Mesendoderm (in vitro differentiated cells): ENCODE data around the gene PARD3B.

Source experiments
- DNase-seq: peaks from one replicate; pipeline ENCODE4 v3.0.0; 2013
- H2AK5ac ChIP-seq: 2 replicates; pipeline ENCODE4 v1.6.1; 2013; ENCODE audit warnings: low read length, inconsistent platforms
- H2BK120ac ChIP-seq: 2 replicates; pipeline ENCODE4 v1.6.1; 2013; ENCODE audit warnings: low read depth, mild to moderate bottlenecking, low read length, moderate library complexity, mixed read lengths
- H2BK15ac ChIP-seq: replicated peaks from 2 replicates; pipeline ENCODE4 v1.6.1; 2013; ENCODE audit warnings: low read depth, mild to moderate bottlenecking, moderate library complexity
- H2BK5ac ChIP-seq: 2 replicates; pipeline ENCODE4 v1.6.1; 2013; ENCODE audit warnings: low read length, inconsistent platforms
- H3K18ac ChIP-seq: 2 replicates; pipeline ENCODE4 v1.6.1; 2013; ENCODE audit warnings: mild to moderate bottlenecking, low read length, mixed read lengths
- H3K23ac ChIP-seq: one replicate; pipeline ENCODE4 v1.6.1; 2013; ENCODE audit warnings: low read length
- H3K27ac ChIP-seq: 2 replicates; pipeline ENCODE4 v1.5.1; 2013; ENCODE audit warnings: low read depth, mild to moderate bottlenecking, inconsistent platforms, low read length, moderate library complexity
- H3K27me3 ChIP-seq: 2 replicates; pipeline ENCODE4 v1.6.1; 2013; ENCODE audit warnings: low read length, control low read depth, mild to moderate bottlenecking, inconsistent platforms; ENCODE audit not compliant: insufficient read depth, poor library complexity
- H3K36me3 ChIP-seq: 2 replicates; pipeline ENCODE4 v1.6.1; 2013; ENCODE audit warnings: low read length, inconsistent platforms; ENCODE audit not compliant: control insufficient read depth, insufficient read depth
- H3K4ac ChIP-seq: one replicate; pipeline ENCODE4 v1.6.1; 2013; ENCODE audit warnings: low read depth, mild to moderate bottlenecking, low read length, moderate library complexity
- H3K4me1 ChIP-seq: 2 replicates; pipeline ENCODE4 v1.6.1; 2013; ENCODE audit warnings: low read depth, low read length, inconsistent platforms; ENCODE audit not compliant: control insufficient read depth
- H3K4me2 ChIP-seq: 2 replicates; pipeline ENCODE4 v1.6.1; 2013; ENCODE audit warnings: low read length
- H3K4me3 ChIP-seq: 2 replicates; pipeline ENCODE4 v1.5.1; 2013; ENCODE audit warnings: mild to moderate bottlenecking, low read length
- H3K56ac ChIP-seq: one replicate; pipeline ENCODE4 v1.6.1; 2013; ENCODE audit warnings: low read length
- H3K79me1 ChIP-seq: 2 replicates; pipeline ENCODE4 v1.6.1; 2013; ENCODE audit warnings: low read length, inconsistent platforms
- H3K79me2 ChIP-seq: 2 replicates; pipeline ENCODE4 v1.6.1; 2013; ENCODE audit warnings: mild to moderate bottlenecking, low read length; ENCODE audit not compliant: control insufficient read depth, insufficient read depth
- H3K9ac ChIP-seq: 2 replicates; pipeline ENCODE4 v1.6.1; 2013; ENCODE audit warnings: low read length, inconsistent platforms
- H4K5ac ChIP-seq: one replicate; pipeline ENCODE4 v1.6.1; 2013; ENCODE audit warnings: low read length
- H4K8ac ChIP-seq: one replicate; pipeline ENCODE4 v1.6.1; 2013; ENCODE audit warnings: low read depth, mild to moderate bottlenecking, control low read depth, low read length, moderate library complexity
- WGBS: extraction: QIAGEN DNeasy Blood & Tissue Kit; methylation state at CpG from one replicate; pipeline ENCODE4 v1.1.7; 2013; ENCODE audit warnings: low lambda C conversion rate, missing lambda C conversion rate; ENCODE audit not compliant: insufficient coverage; ENCODE audit errors: extremely low coverage; 5-methylcytosine and 5-hydroxymethylcytosine counted together

Gene PARD3B

DNA sequence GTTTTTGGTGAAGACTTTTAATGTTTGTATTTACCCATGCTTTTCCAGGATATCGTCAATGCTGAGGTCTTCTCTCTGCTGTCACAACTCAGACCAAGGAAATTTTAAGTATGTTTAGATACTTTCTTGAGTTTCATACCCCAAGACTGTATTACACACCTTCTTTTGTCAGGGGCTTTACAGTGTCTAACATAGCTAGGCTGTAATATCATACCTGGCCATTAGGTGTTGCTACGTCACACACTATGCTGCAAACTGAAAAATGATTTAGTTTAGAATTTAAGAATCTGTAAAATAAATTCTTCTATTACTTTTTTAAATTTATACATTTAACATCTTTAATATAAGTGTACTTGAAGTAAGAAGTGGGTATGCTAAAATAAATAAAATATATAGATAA, 778.7 kb downstream of the PARD3B start:
- Histone ChIP-seq H3K56ac (no peak overlapping the region), H2BK5ac (no peak overlapping the region), H2AK5ac (no peak overlapping the region), H4K8ac (no peak overlapping the region), H3K18ac (no peak overlapping the region), H3K9ac (no peak overlapping the region), H4K5ac (no peak overlapping the region), H3K4me1 (no peaks in the 10 kb centered on the region), H3K27ac (no peak overlapping the region), H2BK120ac (no peak overlapping the region), H3K23ac (no peak overlapping the region), H3K79me1 (no peaks in the 10 kb centered on the region), H3K27me3 (no peaks in the 10 kb centered on the region), H3K4me2 (no peak overlapping the region), H3K79me2 (no peaks in the 10 kb centered on the region), H2BK15ac (no peak overlapping the region), H3K36me3 (no peaks in the 10 kb centered on the region), H3K4ac (no peak overlapping the region), H3K4me3 (no peak overlapping the region)
- WGBS = no CpG with 5 or more reads among the region's 2 CpGs
- DNase-seq = peak; percentile 24

DNA sequence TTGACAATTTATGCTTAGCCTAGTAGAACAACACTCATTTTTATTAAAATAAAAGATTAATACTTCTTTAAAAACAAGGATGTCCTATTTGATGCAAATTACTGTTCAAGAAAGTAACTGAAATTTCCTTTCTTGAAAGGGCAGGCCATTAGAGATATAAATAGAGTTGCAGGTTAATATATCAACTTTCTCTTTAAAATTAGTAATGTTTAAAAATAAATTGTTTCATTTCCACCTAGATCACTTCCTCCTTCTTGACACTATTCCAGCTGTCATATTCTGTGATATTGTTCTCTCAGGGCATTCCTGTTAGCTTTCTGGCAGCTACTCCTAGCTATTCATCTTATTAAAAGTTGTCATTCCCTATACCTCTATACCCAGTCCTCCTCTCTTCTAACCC, 779.1 kb downstream of the PARD3B start:
- Histone ChIP-seq H3K79me1 (no peaks in the 10 kb centered on the region), H2AK5ac (no peak overlapping the region), H3K18ac (no peak overlapping the region), H2BK15ac (no peak overlapping the region), H4K8ac (no peak overlapping the region), H3K4ac (no peak overlapping the region), H3K4me1 (no peaks in the 10 kb centered on the region), H3K23ac (no peak overlapping the region), H3K4me3 (no peak overlapping the region), H3K27ac (no peak overlapping the region), H3K9ac (no peak overlapping the region), H3K36me3 (no peaks in the 10 kb centered on the region), H3K79me2 (no peaks in the 10 kb centered on the region), H4K5ac (no peak overlapping the region), H3K56ac (no peak overlapping the region), H3K27me3 (no peaks in the 10 kb centered on the region), H3K4me2 (no peak overlapping the region), H2BK5ac (no peak overlapping the region), H2BK120ac (no peak overlapping the region)
- DNase-seq = no peak

GRCh38 chr2:205333351-205333750, 788.1 kb downstream of the PARD3B start:
- WGBS = no CpG with 5 or more reads among the region's 1 CpG

GRCh38 chr2:205337274-205337673, 792.0 kb downstream of the PARD3B start:
- Histone ChIP-seq H3K27ac (no peak overlapping the region), H3K9ac (no peak overlapping the region), H3K4me2 (no peak overlapping the region), H3K4me1 (no peaks in the 10 kb centered on the region), H2AK5ac (no peak overlapping the region), H3K27me3 (no peaks in the 10 kb centered on the region), H2BK15ac (no peak overlapping the region), H3K79me1 (no peaks in the 10 kb centered on the region), H3K4ac (no peak overlapping the region), H3K36me3 (no peaks in the 10 kb centered on the region), H2BK5ac (no peak overlapping the region), H3K56ac (no peak overlapping the region), H4K8ac (no peak overlapping the region), H2BK120ac (no peak overlapping the region), H3K23ac (no peak overlapping the region), H3K79me2 (no peaks in the 10 kb centered on the region), H3K18ac (no peak overlapping the region), H3K4me3 (no peak overlapping the region), H4K5ac (no peak overlapping the region)
- no peak for DNase-seq

More at GRCh38 chr2:205333351-205333750, 788.1 kb downstream of the PARD3B start:
- no peak overlapping the region for H4K8ac ChIP-seq
- no peak overlapping the region for H2BK5ac ChIP-seq
- no peak overlapping the region for H4K5ac ChIP-seq
- DNase-seq = no peak
- no peaks in the 10 kb centered on the region for H3K27me3 ChIP-seq
- H3K23ac ChIP-seq = no peak overlapping the region
- H3K4me2 ChIP-seq = no peak overlapping the region
- no peak overlapping the region for H3K56ac ChIP-seq
- no peak overlapping the region for H3K4me3 ChIP-seq
- no peak overlapping the region for H3K27ac ChIP-seq
- no peak overlapping the region for H2AK5ac ChIP-seq
- H3K9ac ChIP-seq = no peak overlapping the region
- H2BK120ac ChIP-seq = no peak overlapping the region
- H3K36me3 ChIP-seq = no peaks in the 10 kb centered on the region
- no peaks in the 10 kb centered on the region for H3K4me1 ChIP-seq
- no peaks in the 10 kb centered on the region for H3K79me1 ChIP-seq
- no peak overlapping the region for H2BK15ac ChIP-seq
- no peaks in the 10 kb centered on the region for H3K79me2 ChIP-seq
- no peak overlapping the region for H3K18ac ChIP-seq
- no peak overlapping the region for H3K4ac ChIP-seq

GRCh38 chr2:205338156-205338555, 792.9 kb downstream of the PARD3B start:
- Histone ChIP-seq H3K18ac (no peak overlapping the region), H3K27me3 (no peaks in the 10 kb centered on the region), H3K27ac (no peak overlapping the region), H3K4me1 (no peaks in the 10 kb centered on the region), H2BK15ac (no peak overlapping the region), H3K9ac (no peak overlapping the region), H3K4me3 (no peak overlapping the region), H3K4me2 (no peak overlapping the region), H4K5ac (no peak overlapping the region), H2BK120ac (no peak overlapping the region), H3K79me1 (no peaks in the 10 kb centered on the region), H3K36me3 (no peaks in the 10 kb centered on the region), H3K79me2 (no peaks in the 10 kb centered on the region), H3K23ac (no peak overlapping the region), H3K56ac (no peak overlapping the region), H2AK5ac (no peak overlapping the region), H3K4ac (no peak overlapping the region), H2BK5ac (no peak overlapping the region), H4K8ac (no peak overlapping the region)
- DNase-seq = no peak
- no CpG with 5 or more reads among the region's 1 CpG for WGBS

DNA sequence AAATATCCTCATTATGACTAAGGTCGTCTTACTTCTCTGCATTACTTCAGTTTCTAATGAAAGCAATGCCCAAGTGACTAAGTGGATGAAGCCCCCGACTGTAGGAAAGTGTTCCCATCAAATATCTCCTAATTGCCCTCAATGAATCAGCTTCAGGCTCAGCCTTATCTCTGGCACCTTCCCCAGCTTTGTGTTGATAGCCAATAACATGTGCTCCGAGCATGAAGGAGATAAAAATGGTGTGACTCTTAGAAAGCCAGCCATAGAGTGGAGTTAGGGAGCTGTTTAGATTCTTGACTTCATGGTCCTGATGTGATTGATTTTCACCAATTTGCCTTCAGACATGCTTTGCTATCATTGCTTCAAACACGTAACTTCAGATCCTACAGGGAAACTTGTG, 797.8 kb downstream of the PARD3B start:
- peak; percentile 48 for DNase-seq
- H3K4me1 ChIP-seq = peaks cover 4% of the 10 kb centered on the region
- no peaks in the 10 kb centered on the region for H3K79me1 ChIP-seq
- no peaks in the 10 kb centered on the region for H3K36me3 ChIP-seq
- H4K5ac ChIP-seq = no peak overlapping the region
- H2BK15ac ChIP-seq = no peak overlapping the region
- no peak overlapping the region for H3K56ac ChIP-seq
- H2BK120ac ChIP-seq = no peak overlapping the region
- H3K4me3 ChIP-seq = no peak overlapping the region
- no peaks in the 10 kb centered on the region for H3K27me3 ChIP-seq
- H3K4ac ChIP-seq = no peak overlapping the region
- H3K27ac ChIP-seq = no peak overlapping the region
- no peak overlapping the region for H3K4me2 ChIP-seq
- no peak overlapping the region for H2BK5ac ChIP-seq
- no peak overlapping the region for H4K8ac ChIP-seq
- no peak overlapping the region for H3K9ac ChIP-seq
- no peak overlapping the region for H3K23ac ChIP-seq
- H3K18ac ChIP-seq = no peak overlapping the region
- WGBS = no CpG with 5 or more reads among the region's 4 CpGs
- H2AK5ac ChIP-seq = no peak overlapping the region
- H3K79me2 ChIP-seq = no peaks in the 10 kb centered on the region
